Stimulated activated CD4-positive, alpha-beta T cell treated with anti-CD3 and anti-CD28 coated beads, Interleukin-2, amount 100 ng/mL, for 24 hours (primary cell): ENCODE measurements around the gene ZDHHC14.
"Not testable (repeated sequence)": the region's sequence is repeated elsewhere in the genome, so short reads cannot be mapped to it uniquely, and the experiment has no call there.

Experiments
- DNase-seq, 2 donors: peaks; one replicate each; pipeline ENCODE4 v3.0.0-alpha.2; 2020

Gene ZDHHC14

GRCh38 chr6:157447735-157448134 lies 66.7 kb downstream of the ZDHHC14 start:
- no peak for DNase-seq

GRCh38 chr6:157449610-157450009 lies 68.6 kb downstream of the ZDHHC14 start:
- no peak for DNase-seq

DNA sequence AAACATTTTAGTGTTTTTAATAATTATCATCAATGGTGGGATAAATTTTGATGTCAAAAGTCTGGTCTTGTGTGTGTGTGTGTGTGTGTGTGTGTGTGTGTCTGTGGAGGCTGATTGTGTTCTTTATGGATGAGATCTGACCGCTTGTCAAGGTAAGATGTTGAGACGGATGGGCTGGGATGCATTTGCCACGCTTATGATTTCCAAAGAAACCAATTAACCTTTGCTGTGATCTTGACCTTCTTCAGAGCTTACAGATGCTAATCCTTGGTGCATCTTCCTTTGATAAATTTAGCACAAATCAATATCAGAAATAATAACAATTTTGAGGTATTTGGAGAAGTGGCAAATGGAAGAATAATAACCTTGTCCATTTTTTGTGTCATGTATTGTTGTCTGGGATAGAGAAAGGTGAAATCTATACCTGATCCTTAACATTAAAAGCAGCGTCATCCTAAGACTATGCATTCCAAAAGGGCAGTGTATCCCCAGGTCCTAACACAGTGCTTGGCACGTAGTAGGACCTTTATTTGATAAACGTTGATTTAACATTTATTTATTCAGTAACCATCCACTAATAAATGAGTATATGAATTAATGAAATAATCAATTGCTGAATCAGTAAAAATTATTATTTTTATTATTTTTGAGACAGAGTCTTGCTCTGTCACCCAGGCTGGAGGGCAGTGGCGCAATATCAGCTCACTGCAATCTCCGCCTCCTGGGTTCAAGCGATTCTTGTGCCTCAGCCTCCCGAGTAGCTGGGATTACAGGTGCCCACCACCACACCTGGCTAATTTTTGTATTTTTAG lies 70.1 kb downstream of the ZDHHC14 start:
- DNase-seq, result no peak

GRCh38 chr6:157452096-157452495 lies 71.1 kb downstream of the ZDHHC14 start:
- no peak for DNase-seq

GRCh38 chr6:157453131-157453530 lies 72.1 kb downstream of the ZDHHC14 start:
- DNase-seq, result no peak

DNA sequence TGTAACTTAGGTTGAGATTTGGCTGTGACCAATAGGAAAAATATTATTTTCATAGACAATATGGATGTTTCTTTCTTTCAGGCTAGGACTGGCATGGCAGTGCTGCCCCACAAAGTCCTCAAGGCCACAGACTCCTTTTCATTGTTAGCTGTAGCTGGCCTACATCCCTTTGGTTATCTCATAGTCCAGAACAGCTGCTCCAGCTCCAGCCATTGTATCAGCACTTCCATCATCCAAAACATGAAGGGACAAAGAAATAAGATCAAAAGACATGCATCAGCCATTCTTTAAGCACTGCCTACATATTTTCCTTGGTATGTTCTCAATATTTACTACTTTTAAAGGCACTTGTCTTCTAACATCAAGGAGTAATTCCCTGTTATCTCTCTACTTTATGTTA lies 73.0 kb downstream of the ZDHHC14 start:
- no peak for DNase-seq

- DNase-seq, result no peak
These were observed 74.0 kb downstream of the ZDHHC14 start for GRCh38 chr6:157454762-157455714.

DNA sequence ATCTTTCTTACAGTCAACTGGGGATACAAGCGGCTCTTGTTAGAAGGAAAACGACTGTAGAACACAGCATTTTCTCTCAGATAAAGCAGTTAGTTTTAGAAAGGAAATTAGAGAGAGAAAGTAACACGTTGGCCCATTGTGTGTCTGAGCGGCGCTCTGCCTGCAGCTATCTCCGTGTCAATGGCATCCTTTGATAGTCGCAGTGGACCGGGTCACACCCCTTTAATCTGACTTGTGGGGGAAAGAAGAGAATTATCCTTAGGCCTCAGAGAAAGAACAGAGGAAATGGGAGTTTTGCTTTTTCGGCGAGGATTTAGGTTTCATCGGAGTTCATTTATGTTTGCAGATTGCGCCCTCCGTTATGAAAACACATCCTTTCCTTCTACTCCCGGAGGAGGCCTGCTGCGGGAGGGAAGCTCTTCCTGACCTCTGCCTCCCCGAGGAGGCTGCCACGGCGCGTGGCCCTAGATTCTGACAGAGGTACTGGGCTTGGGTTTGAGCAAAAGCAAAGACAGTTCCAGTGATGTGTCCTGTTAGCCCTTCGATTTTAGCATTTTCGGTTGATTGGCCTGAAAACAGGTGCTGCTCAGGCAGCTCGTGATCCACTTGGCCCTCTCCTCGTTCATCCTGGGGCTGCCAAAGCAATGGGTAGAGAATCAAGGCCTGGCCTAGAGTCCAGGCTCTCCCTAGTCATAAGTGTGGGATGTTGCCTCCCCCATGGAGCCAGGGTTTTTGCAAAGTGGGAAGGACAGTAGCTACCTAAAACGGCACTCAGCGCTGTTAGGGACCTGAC lies 74.9 kb downstream of the ZDHHC14 start:
- DNase-seq, result no peak

GRCh38 chr6:157456524-157456829 lies 75.5 kb downstream of the ZDHHC14 start:
- peak in 1 of 2 donors; percentile 13 for DNase-seq

DNA sequence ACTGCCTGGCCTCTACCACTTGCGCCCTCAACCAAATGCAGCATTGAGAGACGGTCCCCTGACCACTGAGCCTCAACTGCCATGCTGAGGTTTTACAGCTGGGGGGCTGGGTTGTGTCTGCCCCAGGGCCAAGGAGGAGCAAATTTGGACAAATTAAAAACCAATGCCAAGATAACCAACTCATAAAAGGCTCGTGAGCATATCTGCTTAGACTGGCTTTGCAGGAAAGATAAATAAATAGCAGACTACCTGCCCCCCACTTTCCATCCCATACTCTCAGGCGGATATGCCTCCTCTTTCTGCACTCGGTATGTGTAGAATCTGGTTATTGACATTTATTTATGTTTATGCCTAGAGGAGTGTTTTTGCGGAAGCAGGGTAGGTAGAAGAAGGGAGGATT lies 76.8 kb downstream of the ZDHHC14 start:
- DNase-seq, result no peak

- peak in 1 of 2 donors; percentile 39 for DNase-seq
These were observed 78.3 kb downstream of the ZDHHC14 start for GRCh38 chr6:157459327-157459726.

GRCh38 chr6:157460182-157460999 lies 79.4 kb downstream of the ZDHHC14 start:
- DNase-seq, result no peak

DNA sequence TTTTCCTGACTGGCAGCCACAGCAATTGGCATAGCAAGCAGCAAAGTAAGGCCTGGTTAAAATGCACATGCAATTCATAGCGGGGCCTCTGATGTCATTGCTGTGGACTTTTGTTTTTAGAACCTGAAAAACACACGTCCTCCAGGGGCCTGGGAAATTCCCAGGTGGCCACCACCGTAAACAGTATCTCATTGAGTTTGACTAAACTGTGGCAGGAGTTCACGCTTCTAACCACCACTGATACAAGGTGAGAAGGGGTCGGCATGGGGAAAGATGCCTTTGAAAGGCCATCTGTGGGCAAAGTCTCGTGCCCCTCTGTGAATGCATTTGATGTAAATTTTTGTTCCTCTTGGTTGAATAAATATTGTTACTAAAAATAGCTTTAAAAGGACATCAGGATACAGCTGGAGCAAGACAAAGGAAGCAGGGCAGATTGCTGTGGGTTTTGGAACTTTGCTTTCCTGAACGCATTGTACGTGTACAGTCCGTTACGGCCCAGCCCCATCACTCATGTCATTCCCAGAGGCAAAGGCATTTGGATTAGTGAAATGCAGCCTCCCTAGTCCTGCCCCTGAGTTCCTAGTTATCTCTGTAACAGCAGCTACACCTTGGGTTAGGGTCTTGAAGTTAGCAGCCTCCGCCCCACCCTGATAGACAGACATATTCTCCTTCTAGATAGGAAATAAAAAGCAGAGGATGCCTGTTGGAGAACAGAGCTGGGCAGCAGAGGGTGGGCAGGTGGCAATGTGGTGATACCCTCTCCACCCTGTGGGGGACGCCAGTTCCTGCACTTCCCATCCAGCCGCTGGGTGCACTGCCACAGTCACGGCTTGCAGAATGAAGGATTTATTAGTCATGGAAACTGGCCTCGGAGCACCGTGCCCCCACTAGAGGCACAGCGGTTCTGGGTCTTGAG lies 80.3 kb downstream of the ZDHHC14 start:
- peak; percentile 54 to 62 for DNase-seq

- no peak for DNase-seq
These were observed 82.2 kb downstream of the ZDHHC14 start for GRCh38 chr6:157462956-157463742.

DNA sequence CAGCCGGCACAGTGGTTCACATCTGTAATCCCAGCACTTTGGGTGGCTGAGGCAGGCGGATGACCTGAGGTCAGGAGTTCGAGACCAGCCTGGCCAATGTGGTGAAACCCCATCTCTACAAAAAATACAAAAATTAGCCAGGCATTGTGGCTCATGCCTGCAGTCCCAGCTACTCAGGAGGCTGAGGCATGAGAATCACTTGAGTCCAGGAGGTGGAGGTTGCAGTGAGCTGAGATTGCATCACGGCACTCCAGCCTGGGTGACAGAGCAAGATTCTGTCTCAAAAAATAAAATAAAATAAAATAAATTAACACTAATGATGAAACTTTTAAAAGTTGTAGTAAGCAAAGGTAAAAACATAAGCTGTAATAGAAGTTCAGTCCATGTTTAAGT lies 82.7 kb downstream of the ZDHHC14 start:
- not testable (repeated sequence) for DNase-seq

DNA sequence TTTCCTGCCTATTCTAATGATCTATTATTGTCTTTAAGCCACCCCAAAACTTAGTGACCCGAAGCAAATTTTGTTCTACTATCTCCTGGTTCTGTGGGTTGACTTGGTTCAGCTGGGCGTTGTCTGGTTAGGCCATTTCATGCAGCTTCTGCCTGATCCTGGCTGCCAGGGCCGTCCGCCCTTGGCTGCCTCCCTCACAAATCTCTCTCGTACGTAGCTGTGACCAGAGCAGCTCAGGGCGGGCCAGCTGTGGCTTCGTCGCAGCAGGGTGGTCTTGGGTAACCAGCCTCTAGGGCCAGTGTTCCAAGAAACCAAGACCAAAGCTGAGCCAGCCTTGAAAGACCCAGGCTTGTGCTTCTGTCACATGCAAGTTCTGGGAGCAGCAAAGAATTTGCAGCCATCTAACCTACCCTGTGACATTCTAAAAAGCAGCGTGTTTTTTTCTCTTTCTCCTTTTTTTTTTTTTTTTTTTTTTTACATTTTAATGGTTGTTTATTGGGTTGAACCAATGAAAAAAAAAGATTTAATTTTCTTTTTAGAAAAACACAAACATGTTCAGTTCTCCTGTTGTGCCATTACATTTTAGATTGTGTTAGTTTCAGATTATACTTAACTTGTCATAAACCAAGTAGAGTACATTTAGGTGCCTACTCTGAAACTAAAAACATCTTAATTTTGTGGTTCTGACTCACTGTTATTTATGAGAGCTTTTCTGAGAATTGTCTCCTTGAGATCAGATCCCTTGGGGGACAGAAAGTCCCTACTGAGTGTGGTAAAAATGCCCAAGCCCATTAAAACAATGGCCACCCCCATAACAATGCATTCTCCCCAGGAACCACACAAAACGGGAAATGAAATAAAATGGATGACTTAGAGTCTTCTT lies 83.9 kb downstream of the ZDHHC14 start:
- no peak for DNase-seq

DNA sequence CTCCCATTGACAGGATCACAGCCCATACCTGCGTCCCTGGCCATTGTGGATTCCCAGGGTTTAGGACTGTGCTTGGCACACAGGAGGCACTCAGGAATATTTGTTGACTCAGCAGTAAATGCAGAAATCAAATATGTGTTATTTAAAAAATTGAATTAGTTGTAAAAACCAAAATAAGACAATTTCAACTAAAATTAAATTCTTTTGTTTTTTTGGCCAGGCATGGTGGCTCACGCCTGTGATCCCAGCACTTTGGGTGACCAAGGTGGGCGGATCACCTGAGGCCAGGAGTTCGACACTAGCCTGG lies 85.3 kb downstream of the ZDHHC14 start:
- DNase-seq, result no peak

- not testable (repeated sequence) for DNase-seq
These were observed 86.3 kb downstream of the ZDHHC14 start for GRCh38 chr6:157467339-157467738.

GRCh38 chr6:157468054-157468453 lies 87.1 kb downstream of the ZDHHC14 start:
- DNase-seq, result no peak
